OCI-LY1 (cell line): ENCODE measurements around the gene DIPK1B.

Source experiments
- EZH2 ChIP-seq: fragments of 200-600 bp; sonication (generic), shearing (Covaris generic); IDR thresholded peaks from 2 replicates; pipeline ENCODE4 v1.8.0; 2017; ENCODE audit warnings: borderline replicate concordance, mixed run types, mild to moderate bottlenecking, antibody characterized with exemption, low read length, moderate library complexity, mixed read lengths
- TF ChIP-seq, protein P1 (sequence below): fragments of 200-600 bp; sonication (generic), shearing (Covaris generic); IDR thresholded peaks from 2 replicates; pipeline ENCODE4 v1.5.1; 2017; ENCODE audit warnings: mild to moderate bottlenecking, antibody characterized with exemption, low read length, moderate library complexity, mixed read lengths

- TF ChIP-seq, protein P1, sequence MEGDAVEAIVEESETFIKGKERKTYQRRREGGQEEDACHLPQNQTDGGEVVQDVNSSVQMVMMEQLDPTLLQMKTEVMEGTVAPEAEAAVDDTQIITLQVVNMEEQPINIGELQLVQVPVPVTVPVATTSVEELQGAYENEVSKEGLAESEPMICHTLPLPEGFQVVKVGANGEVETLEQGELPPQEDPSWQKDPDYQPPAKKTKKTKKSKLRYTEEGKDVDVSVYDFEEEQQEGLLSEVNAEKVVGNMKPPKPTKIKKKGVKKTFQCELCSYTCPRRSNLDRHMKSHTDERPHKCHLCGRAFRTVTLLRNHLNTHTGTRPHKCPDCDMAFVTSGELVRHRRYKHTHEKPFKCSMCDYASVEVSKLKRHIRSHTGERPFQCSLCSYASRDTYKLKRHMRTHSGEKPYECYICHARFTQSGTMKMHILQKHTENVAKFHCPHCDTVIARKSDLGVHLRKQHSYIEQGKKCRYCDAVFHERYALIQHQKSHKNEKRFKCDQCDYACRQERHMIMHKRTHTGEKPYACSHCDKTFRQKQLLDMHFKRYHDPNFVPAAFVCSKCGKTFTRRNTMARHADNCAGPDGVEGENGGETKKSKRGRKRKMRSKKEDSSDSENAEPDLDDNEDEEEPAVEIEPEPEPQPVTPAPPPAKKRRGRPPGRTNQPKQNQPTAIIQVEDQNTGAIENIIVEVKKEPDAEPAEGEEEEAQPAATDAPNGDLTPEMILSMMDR, result no peak
- TF ChIP-seq EZH2, result no peak
Measured at GRCh38 chr9:136684339-136684738, 28.0 kb upstream of the DIPK1B start.
